Right ventricle myocardium superior (tissue), 1 donor: ENCODE data around the gene MCOLN1. TPM values are rescaled to one million over a fixed set of nuclear protein-coding genes. Genes with fewer than 3 reads are reported as not detected.

Source experiments
- total RNA-seq: library from RNA; stranded (reverse); fragmentation: NEBNext Ultra II Directional; extraction: Animal tissue kit (Norgen Biotek cat#: 25700); gene quantifications from one replicate; pipeline ENCODE4 v1.2.1, GENCODE V29; 2021
- donor health status: DM: no; HTN: yes; CAD: no; lungs with severe emphysema.

MCOLN1 gene
- total RNA-seq, 1 donor from 2014 or later = 17.5 TPM

Other genes with a start within 250 kb of the MCOLN1 start
- gene INSR, start 228.2 kb upstream of the MCOLN1 start, total RNA-seq = 71.9 TPM
- 7.0 TPM for gene ARHGEF18, start 173.7 kb upstream of the MCOLN1 start, total RNA-seq
- gene PEX11G, start 33.6 kb upstream of the MCOLN1 start, total RNA-seq = 0.97 TPM
- 92.1 TPM for gene ZNF358, start 6.5 kb upstream of the MCOLN1 start, total RNA-seq
- gene PNPLA6, start 13.1 kb downstream of the MCOLN1 start, total RNA-seq = 50.4 TPM
- gene CAMSAP3, start 73.2 kb downstream of the MCOLN1 start, total RNA-seq = 1.0 TPM
- gene XAB2, start 106.9 kb downstream of the MCOLN1 start, total RNA-seq = 23.5 TPM
- gene PET100, start 107.2 kb downstream of the MCOLN1 start, total RNA-seq = 208 TPM
- gene PCP2, start 111.1 kb downstream of the MCOLN1 start, total RNA-seq = 3.9 TPM
- gene STXBP2, start 114.5 kb downstream of the MCOLN1 start, total RNA-seq = 7.0 TPM
- gene RETN, start 146.4 kb downstream of the MCOLN1 start, total RNA-seq = 0.48 TPM
- 0.67 TPM for gene MCEMP1, start 154.5 kb downstream of the MCOLN1 start, total RNA-seq
- gene TRAPPC5, start 158.2 kb downstream of the MCOLN1 start, total RNA-seq = 116 TPM
- gene FCER2, start 179.5 kb downstream of the MCOLN1 start, total RNA-seq = 0.56 TPM
- 1.1 TPM for gene CLEC4G, start 209.5 kb downstream of the MCOLN1 start, total RNA-seq
- 11.4 TPM for gene CD209, start 224.9 kb downstream of the MCOLN1 start, total RNA-seq
- not detected for gene CLEC4M, start 240.6 kb downstream of the MCOLN1 start, total RNA-seq